T-helper 1 cell treated with Interleukin-12 subunit alpha and Interleukin-12 subunit beta and Interleukin-4 antibody, amounts not matched to agents 30 ng/mL and 1 ng/mL, for 36 hours (primary cell): ENCODE data around the gene PCGF2. TPM values are rescaled to one million over a fixed set of nuclear protein-coding genes. Genes with fewer than 3 reads are reported as not detected.
"Not testable (repeated sequence)": the region's sequence is repeated elsewhere in the genome, so short reads cannot be mapped to it uniquely, and the experiment has no call there.

ENCODE experiments used
- intact Hi-C: fragments of 100-400 bp; cut with micrococcal nuclease; formaldehyde crosslinking; loops from one replicate; pipeline ENCODE4 v1.15.1; 2024
- total RNA-seq: library from RNA; stranded (reverse); gene quantifications from 2 replicates; pipeline ENCODE4 v1.2.3, GENCODE V29; 2022

The PCGF2 gene
- total RNA-seq: 2.1 and 2.7 TPM in 2 replicates

- intact Hi-C loops: no loop called here
These were observed at the start of gene PCGF2 for GRCh38 chr17:38748149-38748891. Gene PCGF2, minus strand, starts transcription at chr17:38748336. Its CDS starts 7,934 bp downstream, at chr17:38740402.

GRCh38 chr17:38797828-38798227 is 49.7 kb upstream of the PCGF2 start:
- intact Hi-C loops: loop anchor here (2.0 kb wide), 3 partner anchors 97 to 355 kb away; no protein-coding TSS in a partner anchor

- intact Hi-C loops: no loop called here
These were observed 49.0 kb upstream of the PCGF2 start for GRCh38 chr17:38797158-38797490.

- intact Hi-C loops: no loop called here
These were observed 48.5 kb upstream of the PCGF2 start for GRCh38 chr17:38796451-38797157.

- intact Hi-C loops: no loop called here
These were observed 46.1 kb upstream of the PCGF2 start for GRCh38 chr17:38794221-38794620.

- intact Hi-C loops: no loop called here
These were observed 43.0 kb upstream of the PCGF2 start for GRCh38 chr17:38791162-38791561.

- intact Hi-C loops: not testable (repeated sequence)
These were observed 42.1 kb upstream of the PCGF2 start for GRCh38 chr17:38790148-38790707.

GRCh38 chr17:38789185-38789584 is 41.0 kb upstream of the PCGF2 start:
- intact Hi-C loops: no loop called here

- intact Hi-C loops: not testable (repeated sequence)
These were observed 39.9 kb upstream of the PCGF2 start for GRCh38 chr17:38787999-38788398.

GRCh38 chr17:38786372-38786771 is 38.2 kb upstream of the PCGF2 start:
- intact Hi-C loops: no loop called here

GRCh38 chr17:38783227-38783626 is 35.1 kb upstream of the PCGF2 start:
- intact Hi-C loops: no loop called here

- intact Hi-C loops: no loop called here
These were observed 32.0 kb upstream of the PCGF2 start for GRCh38 chr17:38779965-38780752.

GRCh38 chr17:38777641-38778250 is 29.6 kb upstream of the PCGF2 start:
- intact Hi-C loops: no loop called here

GRCh38 chr17:38773258-38773657 is 25.1 kb upstream of the PCGF2 start:
- intact Hi-C loops: no loop called here

- intact Hi-C loops: no loop called here
These were observed 20.3 kb upstream of the PCGF2 start for GRCh38 chr17:38768417-38768816.

- intact Hi-C loops: no loop called here
These were observed 18.2 kb upstream of the PCGF2 start for GRCh38 chr17:38766341-38766740.

- intact Hi-C loops: no loop called here
These were observed 14.1 kb upstream of the PCGF2 start for GRCh38 chr17:38762231-38762630.

GRCh38 chr17:38761612-38762011 is 13.5 kb upstream of the PCGF2 start:
- intact Hi-C loops: no loop called here

- intact Hi-C loops: loop anchor here (2.0 kb wide), 1 partner anchor 194 kb away; no protein-coding TSS in a partner anchor
These were observed 5.0 kb upstream of the PCGF2 start for GRCh38 chr17:38753071-38753506.

- intact Hi-C loops: loop anchor here (1.0 to 2.0 kb wide), 12 partner anchors 22 to 1228 kb away; partner anchors contain the start of genes CDK12, CISD3, CWC25 and PIP4K2B
These were observed 4.4 kb upstream of the PCGF2 start, which contains the start of gene PSMB3 for GRCh38 chr17:38752308-38753070. Gene PSMB3, plus strand, starts transcription at chr17:38752741. Its CDS starts 86 bp downstream, at chr17:38752827.
